ENCODE results near the gene NCK2. TPM values are rescaled to one million over a fixed set of nuclear protein-coding genes. Genes with fewer than 3 reads are reported as not detected.

Gene NCK2
- polyA plus RNA-seq, 12 donors, result 62.4 to 93.8 (median 72.3) TPM; not detected in 1

GRCh38 chr2:105868060-105868459, 123.3 kb downstream of the NCK2 start:
- peak; percentile 22 for DNase-seq

DNA sequence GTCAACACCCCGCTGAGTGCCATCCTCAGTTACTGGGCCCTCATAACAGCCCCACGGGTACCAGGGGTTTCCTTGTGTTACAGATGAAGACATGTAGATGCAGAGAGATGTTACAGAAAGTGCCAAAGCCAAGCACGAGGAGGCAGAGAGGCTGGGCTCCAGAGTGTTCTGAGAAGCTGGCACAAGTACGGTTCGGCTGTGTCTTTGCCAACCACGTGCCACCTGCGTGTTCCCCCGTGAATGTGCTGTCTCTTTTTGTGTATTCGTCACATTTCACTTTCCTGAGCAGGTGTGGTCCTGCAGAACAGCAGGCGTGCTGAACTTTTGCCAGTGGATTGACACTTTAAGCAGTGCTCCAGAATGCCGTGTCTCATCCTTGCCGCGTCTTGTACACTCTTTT, 124.6 kb downstream of the NCK2 start:
- DNase-seq, result no peak

DNA sequence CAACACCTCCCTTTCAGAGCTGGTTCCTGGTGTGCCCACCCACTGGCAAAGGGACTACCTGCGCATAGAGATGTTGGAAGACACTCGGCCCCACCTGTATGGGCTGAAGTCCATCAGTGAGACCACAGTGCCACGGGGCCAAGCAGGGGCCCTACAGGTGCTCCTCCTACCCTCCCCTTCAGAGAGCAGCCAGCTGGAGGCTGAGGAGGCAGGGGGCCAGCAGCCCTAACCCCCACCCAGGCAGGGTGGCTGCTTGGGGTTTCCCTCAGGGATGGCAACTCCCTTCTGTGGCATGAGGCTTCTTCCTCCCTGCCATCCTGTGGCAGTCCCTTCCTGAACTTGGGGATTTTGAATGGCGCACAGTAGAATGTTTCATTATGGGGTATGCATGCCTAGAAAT, 125.3 kb downstream of the NCK2 start:
- DNase-seq, result no peak

DNA sequence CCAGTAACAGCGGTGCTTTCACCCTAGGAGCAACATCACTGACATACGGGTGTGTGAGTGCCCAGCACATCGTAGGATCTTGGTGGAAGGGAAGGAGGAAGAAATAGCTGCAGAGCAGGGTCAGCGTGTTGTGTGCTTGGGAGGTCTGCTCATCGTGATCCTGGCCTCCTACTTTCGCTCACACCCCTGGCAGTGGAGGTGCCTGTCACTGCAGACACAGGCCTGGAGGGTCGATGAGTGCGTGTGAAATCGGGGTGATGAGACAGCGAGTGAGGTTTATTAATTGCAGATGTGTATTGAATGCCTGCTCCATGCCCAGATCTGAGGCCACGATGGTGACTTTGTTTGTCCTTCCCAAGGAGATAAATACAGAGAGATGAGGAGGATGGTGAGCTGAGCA, 126.1 kb downstream of the NCK2 start:
- no peak for DNase-seq

DNA sequence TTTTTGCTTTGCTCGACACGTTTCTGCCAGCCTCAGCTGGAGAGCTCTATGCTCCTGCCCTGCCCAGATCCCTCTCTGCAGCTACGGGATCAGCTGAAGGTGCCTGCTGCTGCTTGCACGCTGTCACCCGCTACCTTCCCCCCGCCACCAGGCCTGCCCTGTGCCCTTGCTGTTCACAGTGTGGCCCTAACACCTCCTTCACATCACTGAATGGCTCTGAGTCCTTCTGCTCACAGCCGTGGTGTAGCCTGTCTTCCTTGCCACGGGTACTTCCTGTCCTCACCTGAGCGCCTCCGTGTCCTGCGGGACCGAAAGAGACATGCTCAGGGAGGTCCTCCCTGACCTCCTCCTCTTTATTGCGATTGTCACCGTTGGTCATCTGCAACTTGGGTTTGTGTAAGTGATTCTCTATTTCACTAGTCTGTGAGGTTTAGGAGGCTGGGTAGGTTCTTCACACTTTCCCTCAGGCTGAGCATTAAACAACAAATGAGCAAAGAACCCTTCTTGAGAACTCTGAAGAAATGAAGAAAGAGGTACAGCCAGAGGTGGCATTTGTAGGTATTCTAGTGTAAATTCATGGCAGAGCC, 127.5 kb downstream of the NCK2 start:
- no peak for DNase-seq

DNA sequence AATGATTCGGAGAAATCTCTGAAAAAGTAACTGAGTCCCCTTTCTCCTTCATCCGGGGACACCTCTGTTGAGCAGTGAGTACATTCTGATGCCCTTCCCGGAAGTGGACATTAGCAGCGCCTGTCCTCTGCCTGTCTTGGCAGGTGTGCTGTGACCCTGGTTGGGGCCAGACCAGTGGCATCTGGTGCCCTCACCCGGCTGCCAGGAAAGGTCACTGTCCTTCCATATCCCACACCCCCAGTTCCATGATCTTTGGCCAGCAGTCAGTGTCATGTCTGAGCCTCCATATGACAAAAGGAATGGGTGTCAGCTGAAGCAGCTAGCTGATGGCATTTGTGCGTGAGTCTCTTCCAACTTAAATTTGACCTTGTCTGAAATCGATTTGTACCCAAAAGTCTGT, 128.1 kb downstream of the NCK2 start:
- no peak for DNase-seq

GRCh38 chr2:105873281-105873680, 128.6 kb downstream of the NCK2 start:
- no peak for DNase-seq

DNA sequence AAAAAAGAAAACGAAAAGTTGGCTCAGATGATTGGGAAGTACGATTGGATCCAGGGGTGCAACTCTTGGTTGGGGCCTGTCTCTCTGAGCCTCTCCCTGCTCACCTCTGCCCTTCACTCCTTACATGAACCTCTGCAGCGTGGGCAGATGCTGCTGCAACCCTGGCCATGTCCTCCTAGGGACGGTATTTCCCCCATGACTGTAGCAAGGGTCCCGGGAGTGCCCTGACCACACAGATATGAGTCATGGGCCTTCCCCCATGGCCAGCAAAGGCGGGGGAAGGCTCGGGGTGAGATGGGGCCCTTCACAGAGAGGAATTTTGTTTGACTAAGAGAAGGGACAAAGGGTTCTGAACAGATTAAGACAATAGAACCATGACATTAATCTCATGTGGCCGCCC, 129.0 kb downstream of the NCK2 start:
- DNase-seq, result no peak

DNA sequence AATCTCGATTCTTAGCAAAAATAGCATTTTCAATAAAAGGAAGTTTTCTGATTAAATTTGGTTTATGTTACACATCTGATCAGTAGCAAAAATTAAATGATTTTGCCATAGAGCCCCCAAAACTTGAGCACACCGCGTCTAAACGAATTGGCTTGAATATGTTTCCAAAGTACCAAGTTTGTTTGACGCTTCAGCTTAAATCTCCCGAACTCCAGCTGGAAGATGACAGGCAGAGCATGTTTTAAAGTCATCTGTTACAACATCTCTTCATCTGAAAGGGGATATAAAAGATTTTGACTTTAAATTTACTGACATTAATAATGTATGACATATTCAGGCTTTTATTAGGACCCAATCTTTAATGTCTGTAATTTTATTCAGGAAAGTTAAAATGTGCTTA, 129.8 kb downstream of the NCK2 start:
- DNase-seq, result no peak

GRCh38 chr2:105875241-105875640, 130.5 kb downstream of the NCK2 start:
- no peak for DNase-seq

DNA sequence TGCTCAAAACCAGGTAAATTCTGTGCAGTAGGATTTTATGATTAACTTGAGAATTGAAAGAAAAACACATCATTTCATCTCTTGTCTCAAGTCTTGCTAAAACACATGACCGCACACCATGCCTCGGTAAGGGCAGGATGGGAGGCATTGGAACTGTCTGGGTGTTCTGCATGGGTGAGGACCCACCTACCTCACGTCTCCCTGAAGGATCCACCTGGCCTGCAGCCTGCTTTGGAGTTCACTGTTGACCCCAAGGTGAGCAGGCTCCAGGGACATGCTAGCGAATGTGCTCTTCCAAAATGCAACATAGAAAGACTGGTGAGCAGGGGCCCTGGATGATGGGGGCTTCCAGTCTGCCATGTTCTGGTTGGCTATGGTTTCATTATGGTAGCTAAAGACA, 131.5 kb downstream of the NCK2 start:
- DNase-seq, result no peak

DNA sequence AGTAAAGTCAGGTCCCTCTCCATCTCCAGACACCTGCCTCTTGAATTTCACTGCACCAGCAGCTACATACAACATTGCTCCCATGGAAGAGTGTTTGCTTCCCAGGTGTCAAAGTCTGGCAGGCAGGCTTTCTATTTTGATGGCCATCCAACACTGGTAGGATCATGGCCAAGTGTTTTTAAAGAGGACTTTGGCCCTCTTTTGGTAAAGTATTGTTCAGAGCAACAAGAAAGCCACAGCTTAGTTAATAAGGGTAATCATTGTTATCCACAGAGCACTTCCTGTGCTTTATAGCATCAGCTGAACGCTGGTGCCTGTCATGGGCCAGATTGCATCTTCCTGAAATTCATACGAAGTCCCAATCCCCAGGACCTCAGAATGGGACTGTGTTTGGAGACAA, 133.2 kb downstream of the NCK2 start:
- DNase-seq, result no peak

- DNase-seq, result no peak
Measured at GRCh38 chr2:105879106-105879802, 134.5 kb downstream of the NCK2 start.

DNA sequence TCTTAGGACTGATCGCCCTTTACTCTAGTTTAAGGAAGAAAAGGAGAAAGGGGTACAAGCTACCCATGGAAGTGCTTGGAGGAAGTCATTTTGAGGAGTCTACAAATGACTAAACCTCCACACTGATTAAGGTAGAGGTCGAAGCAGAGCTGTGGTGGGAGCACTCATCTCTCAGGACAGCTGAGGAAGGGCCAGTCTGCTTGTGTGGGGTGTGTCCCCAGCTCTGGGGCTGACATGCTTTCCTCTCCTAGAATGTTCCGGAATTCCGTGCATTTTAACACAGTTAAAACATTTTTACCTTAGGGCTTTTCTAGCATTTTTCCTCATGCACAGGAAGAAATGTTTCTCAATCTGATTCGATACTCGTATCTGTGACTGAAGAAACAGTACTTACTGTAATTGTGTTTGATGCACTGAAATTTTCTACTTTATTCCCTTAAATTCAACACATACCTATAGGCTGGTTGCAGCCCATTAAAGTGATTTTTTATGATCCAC, 135.1 kb downstream of the NCK2 start:
- DNase-seq, result no peak

DNA sequence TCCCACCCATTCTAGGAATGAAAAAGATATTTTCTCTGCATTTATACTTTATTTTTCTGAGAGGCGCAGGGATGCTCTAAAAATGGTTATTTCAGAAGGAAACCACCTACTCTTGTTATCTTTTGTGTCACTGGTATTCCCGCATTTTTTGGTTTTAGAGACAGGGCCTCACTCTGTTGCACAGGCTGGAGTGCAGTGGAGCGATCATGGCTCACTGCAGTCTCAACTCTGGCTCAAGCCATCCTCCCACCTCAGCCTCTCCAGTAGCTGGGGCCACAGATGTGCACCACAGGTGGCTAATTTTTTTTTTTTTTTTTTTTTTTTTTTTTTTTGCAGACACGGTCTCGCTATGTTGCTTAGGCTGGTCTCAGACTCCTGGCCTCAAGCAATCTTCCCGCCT, 135.9 kb downstream of the NCK2 start:
- no peak for DNase-seq

DNA sequence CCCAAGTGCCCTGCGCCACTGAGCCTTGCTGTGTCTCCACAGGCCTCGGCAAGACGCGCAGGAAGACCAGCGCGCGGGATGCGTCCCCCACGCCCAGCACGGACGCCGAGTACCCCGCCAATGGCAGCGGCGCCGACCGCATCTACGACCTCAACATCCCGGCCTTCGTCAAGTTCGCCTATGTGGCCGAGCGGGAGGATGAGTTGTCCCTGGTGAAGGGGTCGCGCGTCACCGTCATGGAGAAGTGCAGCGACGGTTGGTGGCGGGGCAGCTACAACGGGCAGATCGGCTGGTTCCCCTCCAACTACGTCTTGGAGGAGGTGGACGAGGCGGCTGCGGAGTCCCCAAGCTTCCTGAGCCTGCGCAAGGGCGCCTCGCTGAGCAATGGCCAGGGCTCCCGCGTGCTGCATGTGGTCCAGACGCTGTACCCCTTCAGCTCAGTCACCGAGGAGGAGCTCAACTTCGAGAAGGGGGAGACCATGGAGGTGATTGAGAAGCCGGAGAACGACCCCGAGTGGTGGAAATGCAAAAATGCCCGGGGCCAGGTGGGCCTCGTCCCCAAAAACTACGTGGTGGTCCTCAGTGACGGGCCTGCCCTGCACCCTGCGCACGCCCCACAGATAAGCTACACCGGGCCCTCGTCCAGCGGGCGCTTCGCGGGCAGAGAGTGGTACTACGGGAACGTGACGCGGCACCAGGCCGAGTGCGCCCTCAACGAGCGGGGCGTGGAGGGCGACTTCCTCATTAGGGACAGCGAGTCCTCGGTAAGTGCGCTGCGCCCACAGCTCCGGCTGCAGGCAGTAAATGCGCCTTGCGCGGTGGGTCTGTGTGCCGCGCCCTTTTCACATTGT, 136.8 kb downstream of the NCK2 start:
- no peak for DNase-seq

- no peak for DNase-seq
Measured at GRCh38 chr2:105882341-105882740, 137.6 kb downstream of the NCK2 start.

- DNase-seq, result no peak
Measured at GRCh38 chr2:105882920-105883435, 138.3 kb downstream of the NCK2 start.

GRCh38 chr2:105883911-105884694, 139.4 kb downstream of the NCK2 start:
- DNase-seq, result no peak

- DNase-seq, result no peak
Measured at GRCh38 chr2:105885456-105885855, 140.7 kb downstream of the NCK2 start.

DNA sequence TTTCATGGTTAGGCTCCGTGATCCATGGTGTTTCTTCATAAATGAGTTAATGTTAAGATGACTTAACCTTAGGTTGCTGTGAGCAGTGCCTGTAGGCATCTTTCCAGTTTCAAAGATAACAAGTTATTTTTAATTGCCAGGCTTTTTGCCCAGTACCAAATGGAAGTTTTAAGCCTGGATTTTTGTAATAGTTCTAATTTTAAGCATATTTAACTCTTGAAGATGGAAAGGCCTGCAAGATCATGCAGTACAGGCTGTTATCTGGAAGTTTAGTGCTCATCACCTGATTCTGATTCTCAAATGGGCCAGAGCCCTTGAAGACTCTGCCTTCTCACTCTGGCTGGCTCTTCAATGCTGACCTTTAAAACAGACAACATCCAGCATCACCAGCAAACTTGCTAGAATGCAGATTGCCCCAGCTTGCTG, 141.3 kb downstream of the NCK2 start:
- DNase-seq, result no peak

DNA sequence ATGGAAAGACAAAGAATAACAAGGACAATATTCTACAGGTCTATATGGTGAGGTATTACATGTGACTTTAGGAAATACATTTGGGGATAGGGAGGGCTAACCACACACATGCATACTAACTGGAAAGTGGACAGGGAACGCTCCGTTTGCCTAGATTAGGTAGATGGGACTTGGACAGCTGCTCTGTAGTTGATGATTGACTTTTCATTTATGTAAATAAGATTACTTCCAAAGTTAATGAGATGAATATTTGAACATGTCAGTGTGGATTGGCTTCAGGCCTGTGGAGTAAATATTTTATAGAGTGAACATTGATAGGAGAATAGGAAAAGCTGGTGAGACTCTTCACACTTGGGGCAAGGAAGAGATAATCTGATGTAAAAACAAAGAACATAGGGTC, 142.0 kb downstream of the NCK2 start:
- DNase-seq, result no peak

Measured in muscle of arm (tissue), 12 donors.